ENCODE results near the gene TTBK1.
A peak's percentile ranks its signal among the peaks of the same experiment; 100 is the strongest.

Gene TTBK1

GRCh38 chr6:43304882-43305281 is 61.6 kb downstream of the TTBK1 start:
- DNase-seq (ENCODE audit: low spot score): no peak

- DNase-seq (ENCODE audit: low spot score): no peak
Measured at GRCh38 chr6:43306086-43306485, 62.8 kb downstream of the TTBK1 start.

GRCh38 chr6:43307451-43308100 is 64.3 kb downstream of the TTBK1 start:
- DNase-seq (ENCODE audit: low spot score): no peak

GRCh38 chr6:43308101-43308989 is 65.1 kb downstream of the TTBK1 start, which contains the start of gene CRIP3:
CRIP3 (minus strand) TSS chr6:43308826; CDS start chr6:43308792, 34 bp downstream.
- no peak for DNase-seq (ENCODE audit: low spot score)

- DNase-seq (ENCODE audit: low spot score): no peak
Measured at GRCh38 chr6:43308990-43309477, 65.8 kb downstream of the TTBK1 start.

- no peak for DNase-seq (ENCODE audit: low spot score)
Measured at GRCh38 chr6:43310134-43310533, 66.9 kb downstream of the TTBK1 start.

GRCh38 chr6:43310624-43311023 is 67.3 kb downstream of the TTBK1 start:
- no peak for DNase-seq (ENCODE audit: low spot score)

- no peak for DNase-seq (ENCODE audit: low spot score)
Measured at GRCh38 chr6:43311666-43312065, 68.4 kb downstream of the TTBK1 start.

GRCh38 chr6:43313813-43314212 is 70.5 kb downstream of the TTBK1 start:
- no peak for DNase-seq (ENCODE audit: low spot score)

GRCh38 chr6:43318011-43318410 is 74.7 kb downstream of the TTBK1 start:
- DNase-seq (ENCODE audit: low spot score): no peak

- DNase-seq (ENCODE audit: low spot score): no peak
Measured at GRCh38 chr6:43325876-43326275, 82.6 kb downstream of the TTBK1 start.

GRCh38 chr6:43328528-43328927 is 85.2 kb downstream of the TTBK1 start:
- no peak for DNase-seq (ENCODE audit: low spot score)

- no peak for DNase-seq (ENCODE audit: low spot score)
Measured at GRCh38 chr6:43331470-43331869, 88.2 kb downstream of the TTBK1 start.

- no peak for DNase-seq (ENCODE audit: low spot score)
Measured at GRCh38 chr6:43331891-43332290, 88.6 kb downstream of the TTBK1 start.

- no peak for DNase-seq (ENCODE audit: low spot score)
Measured at GRCh38 chr6:43334466-43335095, 91.3 kb downstream of the TTBK1 start.

- no peak for DNase-seq (ENCODE audit: low spot score)
Measured at GRCh38 chr6:43335469-43335868, 92.2 kb downstream of the TTBK1 start.

- DNase-seq (ENCODE audit: low spot score): peak; percentile 48
Measured at GRCh38 chr6:43336382-43336781, 93.1 kb downstream of the TTBK1 start.

Measured in globus pallidus (tissue), 1 donor.